ENCODE measurements around the gene LRIG3.
A peak's percentile ranks its signal among the peaks of the same experiment; 100 is the strongest.

The LRIG3 gene

DNA sequence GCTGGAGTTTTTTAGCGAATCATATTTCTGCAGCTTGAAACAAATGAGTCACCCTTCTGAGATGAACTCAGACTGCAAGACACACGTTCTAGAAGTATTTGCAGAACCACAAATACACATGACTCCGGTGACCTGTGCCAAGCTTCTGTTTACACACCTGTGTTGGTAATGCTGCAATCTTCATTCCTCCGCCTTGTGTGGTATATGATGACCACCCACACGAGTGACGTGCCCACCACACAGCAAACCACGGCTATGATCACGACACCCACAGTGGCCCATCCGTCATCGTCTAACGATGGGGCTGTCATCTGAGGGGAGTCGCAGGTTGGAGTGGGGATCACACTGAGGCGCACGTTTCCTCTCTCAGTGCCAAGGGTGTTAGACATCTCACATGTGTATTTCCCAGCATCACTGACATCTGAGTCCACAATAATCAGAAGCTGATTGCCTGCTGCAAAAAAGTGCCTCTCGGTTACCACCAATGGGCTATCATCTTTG lies 43.0 kb downstream of the LRIG3 start:
- no peak for TF ChIP-seq ZNF8 (CRISPR knock-in tag; IDR thresholded peaks at IDR 0.05)
- TF ChIP-seq CSRNP3 (CRISPR knock-in tag; IDR thresholded peaks at IDR 0.05): no peak
- TF ChIP-seq ARNTL (CRISPR knock-in tag; IDR thresholded peaks at IDR 0.05; ENCODE audit: borderline replicate concordance, low read depth): no peak
- TF ChIP-seq, protein P1, sequence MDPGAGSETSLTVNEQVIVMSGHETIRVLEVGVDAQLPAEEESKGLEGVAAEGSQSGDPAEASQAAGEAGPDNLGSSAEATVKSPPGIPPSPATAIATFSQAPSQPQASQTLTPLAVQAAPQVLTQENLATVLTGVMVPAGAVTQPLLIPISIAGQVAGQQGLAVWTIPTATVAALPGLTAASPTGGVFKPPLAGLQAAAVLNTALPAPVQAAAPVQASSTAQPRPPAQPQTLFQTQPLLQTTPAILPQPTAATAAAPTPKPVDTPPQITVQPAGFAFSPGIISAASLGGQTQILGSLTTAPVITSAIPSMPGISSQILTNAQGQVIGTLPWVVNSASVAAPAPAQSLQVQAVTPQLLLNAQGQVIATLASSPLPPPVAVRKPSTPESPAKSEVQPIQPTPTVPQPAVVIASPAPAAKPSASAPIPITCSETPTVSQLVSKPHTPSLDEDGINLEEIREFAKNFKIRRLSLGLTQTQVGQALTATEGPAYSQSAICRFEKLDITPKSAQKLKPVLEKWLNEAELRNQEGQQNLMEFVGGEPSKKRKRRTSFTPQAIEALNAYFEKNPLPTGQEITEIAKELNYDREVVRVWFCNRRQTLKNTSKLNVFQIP (CRISPR knock-in tag; IDR thresholded peaks at IDR 0.05; ENCODE audit: borderline replicate concordance, low read depth): no peak
- TF ChIP-seq CREB5 (CRISPR knock-in tag; IDR thresholded peaks at IDR 0.05; ENCODE audit: low read depth): no peak
- no peak for TF ChIP-seq ZFP3 (CRISPR knock-in tag; IDR thresholded peaks at IDR 0.05)
- ATAC-seq: no peak

- TF ChIP-seq ISL1 (CRISPR knock-in tag; IDR thresholded peaks at IDR 0.05) (no peak), TCF4 (CRISPR knock-in tag; IDR thresholded peaks at IDR 0.05; ENCODE audit: borderline replicate concordance) (no peak), CREB5 (CRISPR knock-in tag; IDR thresholded peaks at IDR 0.05; ENCODE audit: low read depth) (no peak), CSRNP3 (CRISPR knock-in tag; IDR thresholded peaks at IDR 0.05) (no peak), ZFP30 (CRISPR knock-in tag; IDR thresholded peaks at IDR 0.05) (no peak), BACH2 (CRISPR knock-in tag; IDR thresholded peaks at IDR 0.05; ENCODE audit: borderline replicate concordance) (no peak), ZNF8 (CRISPR knock-in tag; IDR thresholded peaks at IDR 0.05) (no peak), TSHZ2 (CRISPR knock-in tag; IDR thresholded peaks at IDR 0.05) (no peak), RARB (CRISPR knock-in tag; IDR thresholded peaks at IDR 0.05) (no peak), GLIS3 (CRISPR knock-in tag; IDR thresholded peaks at IDR 0.05) (no peak), ZFP3 (CRISPR knock-in tag; IDR thresholded peaks at IDR 0.05) (no peak)
- ATAC-seq: no peak
Observed at GRCh38 chr12:58873496-58873895, 46.8 kb downstream of the LRIG3 start.

- TF ChIP-seq RARB (CRISPR knock-in tag; IDR thresholded peaks at IDR 0.05) (no peak), ZNF70 (CRISPR knock-in tag; IDR thresholded peaks at IDR 0.05) (no peak), ESRRG (CRISPR knock-in tag; IDR thresholded peaks at IDR 0.05) (no peak), ZNF565 (CRISPR knock-in tag; conservative IDR thresholded peaks at IDR 0.05; ENCODE audit: low read depth) (no peak), ZC3H10 (CRISPR knock-in tag; IDR thresholded peaks at IDR 0.05) (no peak), TOX (CRISPR knock-in tag; IDR thresholded peaks at IDR 0.05; ENCODE audit: borderline replicate concordance) (no peak), TSHZ2 (CRISPR knock-in tag; IDR thresholded peaks at IDR 0.05) (no peak), TCF4 (CRISPR knock-in tag; IDR thresholded peaks at IDR 0.05; ENCODE audit: borderline replicate concordance) (no peak)
- TF ChIP-seq, protein P1 (CRISPR knock-in tag; IDR thresholded peaks at IDR 0.05; ENCODE audit: borderline replicate concordance, low read depth): no peak
- peak; percentile 85 for ATAC-seq
Observed at GRCh38 chr12:58871556-58871955, 48.7 kb downstream of the LRIG3 start.

Measured in SK-N-SH treated with all-trans-retinoic acid at 6 μM for 48 hours (cell line).